H7 (cell line): ENCODE data around the gene SLC2A11. TPM values are rescaled to one million over a fixed set of nuclear protein-coding genes. Genes with fewer than 3 reads are reported as not detected.

Source experiments
- total RNA-seq: library from RNA; depleted of rRNA; stranded (reverse); fragments of >200 nt; shearing (Covaris generic); gene quantifications from 2 replicates; pipeline ENCODE4 v1.2.3, GENCODE V29; 2014; rRNA removed

SLC2A11 gene
- total RNA-seq, 1 experiment from 2014 or later = 10.7 TPM

Other genes with a start within 250 kb of the SLC2A11 start
- gene DRICH1, start 225.6 kb upstream of the SLC2A11 start, total RNA-seq = not detected in 2 replicates
- gene RGL4, start 166.9 kb upstream of the SLC2A11 start, total RNA-seq = not detected in 2 replicates
- 1.7 and 2.3 TPM in 2 replicates for gene ZNF70, start 106.8 kb upstream of the SLC2A11 start, total RNA-seq
- gene VPREB3, start 103.5 kb upstream of the SLC2A11 start, total RNA-seq = not detected in 2 replicates
- 1.8 and 3.7 TPM in 2 replicates for gene C22orf15, start 94.9 kb upstream of the SLC2A11 start, total RNA-seq
- 55.6 and 60.9 TPM in 2 replicates for gene CHCHD10, start 89.9 kb upstream of the SLC2A11 start, total RNA-seq
- gene MMP11, start 85.0 kb upstream of the SLC2A11 start, total RNA-seq = 7.8 and 12.8 TPM in 2 replicates
- 79.1 and 86.5 TPM in 2 replicates for gene SMARCB1, start 70.9 kb upstream of the SLC2A11 start, total RNA-seq
- 5.0 and 9.3 TPM in 2 replicates for gene DERL3, start 18.9 kb upstream of the SLC2A11 start, total RNA-seq
- 952 and 1,162 TPM in 2 replicates for gene MIF, start 36.5 kb downstream of the SLC2A11 start, total RNA-seq
- 13.1 and 18.9 TPM in 2 replicates for gene GSTT2B, start 103.3 kb downstream of the SLC2A11 start, total RNA-seq
- gene DDTL, start 109.0 kb downstream of the SLC2A11 start, total RNA-seq = 3.5 and 4.2 TPM in 2 replicates
- 317 and 422 TPM in 2 replicates for gene DDT, start 116.6 kb downstream of the SLC2A11 start, total RNA-seq
- gene GSTT2, start 122.3 kb downstream of the SLC2A11 start, total RNA-seq = 0.48 TPM in 1 of 2 replicates, not detected in the other
- gene GSTT4, start 147.6 kb downstream of the SLC2A11 start, total RNA-seq = not detected in 2 replicates
- 55.3 and 55.9 TPM in 2 replicates for gene CABIN1, start 153.4 kb downstream of the SLC2A11 start, total RNA-seq